Myocyte (in vitro differentiated cells): ENCODE data around the gene LMAN1L. TPM values are rescaled to one million over a fixed set of nuclear protein-coding genes. Genes with fewer than 3 reads are reported as not detected.

ENCODE experiments used
- DNase-seq: peaks from one replicate; pipeline ENCODE4 v3.0.0-alpha.2; 2012; ENCODE audit warnings: low read depth
- total RNA-seq: library from RNA; depleted of rRNA; stranded (reverse); fragments of >200 nt; gene quantifications from 2 replicates; pipeline ENCODE4 v1.2.3, GENCODE V29; 2014

LMAN1L gene
- total RNA-seq, 1 donor from 2014 or later, result not detected

GRCh38 chr15:74854453-74855022 is 41.9 kb downstream of the LMAN1L start:
- peak; percentile 53 for DNase-seq

- peak; percentile 93 for DNase-seq
Measured at GRCh38 chr15:74855857-74856256, 43.2 kb downstream of the LMAN1L start.

- no peak for DNase-seq
Measured at GRCh38 chr15:74856537-74856936, 43.9 kb downstream of the LMAN1L start.

GRCh38 chr15:74857082-74857655 is 44.5 kb downstream of the LMAN1L start:
- DNase-seq, result no peak

- no peak for DNase-seq
Measured at GRCh38 chr15:74857671-74858368, 45.2 kb downstream of the LMAN1L start.

- no peak for DNase-seq
Measured at GRCh38 chr15:74858369-74858740, 45.7 kb downstream of the LMAN1L start.

- no peak for DNase-seq
Measured at GRCh38 chr15:74863239-74864056, 50.8 kb downstream of the LMAN1L start.

- DNase-seq, result no peak
Measured at GRCh38 chr15:74864296-74864695, 51.7 kb downstream of the LMAN1L start.

- DNase-seq, result no peak
Measured at GRCh38 chr15:74865316-74865715, 52.7 kb downstream of the LMAN1L start.

GRCh38 chr15:74866090-74866489 is 53.5 kb downstream of the LMAN1L start:
- peak; percentile 56 for DNase-seq

GRCh38 chr15:74867466-74868038 is 54.9 kb downstream of the LMAN1L start:
- DNase-seq, result no peak

- DNase-seq, result peak; percentile 91
Measured at GRCh38 chr15:74868059-74868458, 55.4 kb downstream of the LMAN1L start.

- DNase-seq, result peak; percentile 82
Measured at GRCh38 chr15:74869372-74869725, 56.7 kb downstream of the LMAN1L start.

- peak; percentile 84 for DNase-seq
Measured at GRCh38 chr15:74869726-74870407, 57.2 kb downstream of the LMAN1L start.

- DNase-seq, result no peak
Measured at GRCh38 chr15:74870436-74871215, 58.0 kb downstream of the LMAN1L start.

- DNase-seq, result no peak
Measured at GRCh38 chr15:74872702-74873035, 60.0 kb downstream of the LMAN1L start.

- peak; percentile 97 for DNase-seq
Measured at GRCh38 chr15:74873036-74873755, 60.6 kb downstream of the LMAN1L start, which contains the start of gene SCAMP2. SCAMP2 (minus strand) TSS chr15:74873365; CDS start chr15:74873255, 110 bp downstream.

GRCh38 chr15:74873756-74874424 is 61.3 kb downstream of the LMAN1L start:
- DNase-seq, result no peak
